Measurements from ENCODE around the gene FAM168A. TPM values are rescaled to one million over a fixed set of nuclear protein-coding genes. Genes with fewer than 3 reads are reported as not detected.

The FAM168A gene
- total RNA-seq, 4 donors from 2014 or later = 10.7 to 28.1 (median 20.5) TPM

DNA sequence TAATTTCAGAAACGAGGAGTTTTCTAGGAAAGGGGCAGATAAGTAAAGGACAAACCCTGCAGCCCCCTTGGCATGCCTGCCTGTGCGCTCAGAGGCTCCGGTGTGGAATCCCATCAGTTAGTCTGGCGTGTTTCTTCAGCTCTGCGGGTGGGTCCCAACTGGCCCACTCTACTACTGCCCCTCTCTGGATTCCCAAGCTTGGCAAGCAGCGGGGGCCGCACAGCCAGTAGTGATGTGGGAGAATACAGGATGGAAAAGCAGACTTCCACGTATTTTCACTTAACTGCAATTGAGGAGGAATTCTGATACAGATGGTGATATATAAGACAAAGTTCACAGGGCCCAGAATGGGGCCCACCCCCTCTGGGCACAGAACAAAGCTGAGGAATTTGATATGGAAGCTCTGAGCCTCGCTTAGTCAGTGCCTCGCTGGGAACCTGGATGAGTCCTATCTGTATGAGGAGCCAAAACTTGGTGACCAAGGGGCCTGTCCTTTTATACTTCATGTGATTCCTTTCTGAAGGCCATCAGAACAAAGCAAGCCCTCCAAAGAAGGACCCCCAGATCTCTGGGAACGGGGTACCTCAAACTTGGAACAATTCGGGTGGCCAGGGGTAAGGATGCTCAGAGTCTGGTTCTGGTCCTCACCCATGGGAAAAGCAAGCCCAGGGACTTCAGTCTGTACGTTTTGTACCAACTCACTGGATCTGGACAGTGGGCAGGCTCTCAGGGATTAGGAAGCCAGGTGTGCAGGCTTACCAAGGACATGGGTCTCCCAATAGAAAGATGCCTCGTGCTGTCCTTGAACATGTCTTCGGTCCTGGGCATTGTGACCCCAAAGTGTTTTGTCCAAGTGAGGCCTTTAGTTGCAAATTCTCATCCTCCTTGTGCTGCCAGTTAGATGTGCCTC lies 195.7 kb downstream of the FAM168A start:
- H3K4me3 ChIP-seq (ENCODE audit: low read depth, poor library complexity, severe bottlenecking) = no peak overlapping the region
- peak in 1 of 2 donors; percentile 84 for DNase-seq (ENCODE audit: low spot score in 2 of 2)
- TF ChIP-seq, protein P1, sequence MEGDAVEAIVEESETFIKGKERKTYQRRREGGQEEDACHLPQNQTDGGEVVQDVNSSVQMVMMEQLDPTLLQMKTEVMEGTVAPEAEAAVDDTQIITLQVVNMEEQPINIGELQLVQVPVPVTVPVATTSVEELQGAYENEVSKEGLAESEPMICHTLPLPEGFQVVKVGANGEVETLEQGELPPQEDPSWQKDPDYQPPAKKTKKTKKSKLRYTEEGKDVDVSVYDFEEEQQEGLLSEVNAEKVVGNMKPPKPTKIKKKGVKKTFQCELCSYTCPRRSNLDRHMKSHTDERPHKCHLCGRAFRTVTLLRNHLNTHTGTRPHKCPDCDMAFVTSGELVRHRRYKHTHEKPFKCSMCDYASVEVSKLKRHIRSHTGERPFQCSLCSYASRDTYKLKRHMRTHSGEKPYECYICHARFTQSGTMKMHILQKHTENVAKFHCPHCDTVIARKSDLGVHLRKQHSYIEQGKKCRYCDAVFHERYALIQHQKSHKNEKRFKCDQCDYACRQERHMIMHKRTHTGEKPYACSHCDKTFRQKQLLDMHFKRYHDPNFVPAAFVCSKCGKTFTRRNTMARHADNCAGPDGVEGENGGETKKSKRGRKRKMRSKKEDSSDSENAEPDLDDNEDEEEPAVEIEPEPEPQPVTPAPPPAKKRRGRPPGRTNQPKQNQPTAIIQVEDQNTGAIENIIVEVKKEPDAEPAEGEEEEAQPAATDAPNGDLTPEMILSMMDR (IDR thresholded peaks at IDR 0.05) = no peak
- TF ChIP-seq POLR2A (IDR thresholded peaks at IDR 0.05) = no peak
- intact Hi-C loops (cut with DNase I; ENCODE audit: low total_unique reads) = no loop called here
- WGBS, 2 donors = 85 to 87% methylated on average over 15 of the region's 15 CpGs

DNA sequence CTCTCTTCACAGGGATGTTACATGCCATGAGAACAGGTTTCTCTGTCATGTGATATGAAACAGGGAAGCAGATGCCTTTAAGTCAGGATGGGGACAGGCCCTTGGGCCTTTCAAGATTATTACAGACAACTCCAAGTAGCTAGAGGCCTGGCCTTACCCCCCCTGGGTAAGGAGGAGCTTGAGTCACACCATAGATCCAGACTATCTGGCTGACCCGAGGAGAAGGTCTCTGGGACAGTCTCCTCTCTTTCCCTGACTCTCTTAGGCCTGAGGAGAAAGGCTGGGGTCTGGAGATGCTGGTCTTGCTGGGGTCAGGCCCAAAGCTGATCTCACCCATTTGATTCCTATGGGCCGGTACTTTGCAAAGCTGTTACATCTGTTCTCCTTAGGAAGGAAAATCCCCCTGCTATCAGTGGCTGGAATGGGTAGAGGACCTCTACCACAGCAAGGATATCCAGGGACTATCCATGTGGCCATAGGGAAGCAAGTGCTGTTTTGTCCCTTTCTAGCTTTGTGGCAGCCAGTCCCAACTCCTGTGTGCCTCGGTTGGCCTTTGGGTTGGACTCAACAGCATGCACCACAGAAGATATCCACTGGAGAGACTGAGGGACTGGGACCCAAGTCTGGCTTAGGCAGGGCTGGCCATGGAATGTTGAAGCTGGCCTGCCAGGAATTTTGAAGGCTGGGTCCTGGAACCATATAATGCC lies 196.5 kb downstream of the FAM168A start:
- intact Hi-C loops (cut with DNase I; ENCODE audit: low total_unique reads) = no loop called here
- no peak overlapping the region for H3K4me3 ChIP-seq (ENCODE audit: low read depth, poor library complexity, severe bottlenecking)
- 64 to 73% methylated on average over 3 of the region's 3 CpGs for WGBS, 2 donors
- DNase-seq (ENCODE audit: low spot score in 2 of 2) = no peak
- TF ChIP-seq, protein P1 (IDR thresholded peaks at IDR 0.05) = no peak
- no peak for TF ChIP-seq POLR2A (IDR thresholded peaks at IDR 0.05)

DNA sequence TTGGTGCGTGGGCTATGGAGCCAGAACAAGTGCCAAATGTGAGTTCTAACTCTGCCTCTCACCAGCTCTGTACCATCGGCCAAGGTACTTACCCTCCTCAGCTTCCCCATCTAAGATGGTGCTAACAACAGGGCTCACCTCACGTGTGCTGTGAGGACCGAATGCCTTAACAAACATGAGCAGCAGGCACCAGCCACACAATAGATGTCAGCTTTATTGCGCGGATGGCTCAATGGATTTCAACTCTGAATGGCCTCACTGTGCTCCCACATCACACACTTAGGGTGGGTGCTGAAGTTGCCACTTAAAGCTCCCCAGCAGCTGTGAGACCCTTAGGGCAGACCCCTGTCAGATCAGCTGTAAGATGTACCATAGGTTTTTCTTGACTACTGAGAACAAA lies 197.6 kb downstream of the FAM168A start:
- intact Hi-C loops (cut with DNase I; ENCODE audit: low total_unique reads) = no loop called here
- TF ChIP-seq, protein P1 (IDR thresholded peaks at IDR 0.05) = no peak
- TF ChIP-seq POLR2A (IDR thresholded peaks at IDR 0.05) = no peak
- DNase-seq (ENCODE audit: low spot score in 2 of 2) = peak in 1 of 2 donors; percentile 49
- 90 to 93% methylated on average over 6 of the region's 6 CpGs for WGBS, 2 donors
- no peak overlapping the region for H3K4me3 ChIP-seq (ENCODE audit: low read depth, poor library complexity, severe bottlenecking)

DNA sequence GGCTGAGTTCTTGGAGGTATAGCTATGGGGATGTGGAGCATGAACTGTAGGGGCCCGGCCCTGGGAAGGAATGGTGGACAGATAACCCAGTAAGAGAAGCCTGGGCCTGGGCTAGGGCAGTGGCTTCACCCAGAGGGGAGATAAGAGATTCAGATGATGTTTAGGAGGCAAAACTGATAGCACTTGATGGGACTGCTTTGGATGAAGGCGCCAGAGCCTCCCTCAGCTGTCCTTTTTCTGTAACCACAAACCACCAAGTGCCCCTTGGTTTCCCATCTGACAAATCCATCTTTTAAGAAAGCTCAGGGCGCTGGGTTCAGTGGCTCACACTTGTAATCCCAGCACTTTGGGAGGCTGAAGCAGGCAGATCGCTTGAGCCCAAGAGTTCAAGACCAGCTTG lies 198.3 kb downstream of the FAM168A start:
- intact Hi-C loops (cut with DNase I; ENCODE audit: low total_unique reads) = no loop called here
- DNase-seq (ENCODE audit: low spot score in 2 of 2) = peak in 1 of 2 donors; percentile 53
- 91 to 97% methylated on average over 4 of the region's 4 CpGs for WGBS, 2 donors
- no peak overlapping the region for H3K4me3 ChIP-seq (ENCODE audit: low read depth, poor library complexity, severe bottlenecking)
- TF ChIP-seq, protein P1 (IDR thresholded peaks at IDR 0.05) = no peak
- no peak for TF ChIP-seq POLR2A (IDR thresholded peaks at IDR 0.05)

DNA sequence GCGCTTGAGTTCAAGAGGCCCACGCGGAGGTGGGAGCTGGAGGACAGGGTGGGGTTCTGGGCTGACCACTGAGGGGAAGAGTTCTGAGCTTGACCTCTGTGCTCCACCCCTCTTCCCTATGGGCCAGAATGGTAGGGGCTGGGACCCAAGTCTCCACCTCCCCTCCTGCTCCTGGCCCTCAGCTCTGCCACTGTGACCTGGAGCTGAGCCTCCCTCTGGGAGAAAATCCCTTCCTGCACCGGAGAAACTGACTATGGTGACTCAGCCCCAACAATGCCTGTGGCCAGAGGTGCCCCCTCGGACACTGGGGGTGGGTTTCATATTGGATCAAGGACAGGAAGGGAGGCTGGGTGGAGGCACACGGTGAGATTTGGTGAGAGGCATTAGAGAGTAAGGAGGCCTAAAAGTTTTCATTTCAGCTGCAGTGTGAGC lies 198.7 kb downstream of the FAM168A start:
- TF ChIP-seq, protein P1 (IDR thresholded peaks at IDR 0.05) = no peak
- TF ChIP-seq POLR2A (IDR thresholded peaks at IDR 0.05) = no peak
- intact Hi-C loops (cut with DNase I; ENCODE audit: low total_unique reads) = no loop called here
- WGBS, 2 donors = 59 to 75% methylated on average over 6 of the region's 6 CpGs
- DNase-seq (ENCODE audit: low spot score in 2 of 2) = peak in 1 of 2 donors; percentile 78
- H3K4me3 ChIP-seq (ENCODE audit: low read depth, poor library complexity, severe bottlenecking) = no peak overlapping the region

Measured in lower leg skin (tissue), 4 donors.